22Rv1 (cell line): Measurements from ENCODE around the gene MT1A.

Experiments used
- ZFX ChIP-seq: fragments of 450-650 bp; IDR thresholded peaks from 2 replicates; pipeline ENCODE4 v1.6.1; 2017; ENCODE audit warnings: antibody characterized with exemption, borderline replicate concordance
- TF ChIP-seq, protein P1 (sequence below): fragments of 450-650 bp; IDR thresholded peaks from 2 replicates; pipeline ENCODE4 v1.5.1; 2017; ENCODE audit warnings: mild to moderate bottlenecking

GRCh38 chr16:56658327-56658875 is 19.9 kb downstream of the MT1A start:
- TF ChIP-seq, protein P1, sequence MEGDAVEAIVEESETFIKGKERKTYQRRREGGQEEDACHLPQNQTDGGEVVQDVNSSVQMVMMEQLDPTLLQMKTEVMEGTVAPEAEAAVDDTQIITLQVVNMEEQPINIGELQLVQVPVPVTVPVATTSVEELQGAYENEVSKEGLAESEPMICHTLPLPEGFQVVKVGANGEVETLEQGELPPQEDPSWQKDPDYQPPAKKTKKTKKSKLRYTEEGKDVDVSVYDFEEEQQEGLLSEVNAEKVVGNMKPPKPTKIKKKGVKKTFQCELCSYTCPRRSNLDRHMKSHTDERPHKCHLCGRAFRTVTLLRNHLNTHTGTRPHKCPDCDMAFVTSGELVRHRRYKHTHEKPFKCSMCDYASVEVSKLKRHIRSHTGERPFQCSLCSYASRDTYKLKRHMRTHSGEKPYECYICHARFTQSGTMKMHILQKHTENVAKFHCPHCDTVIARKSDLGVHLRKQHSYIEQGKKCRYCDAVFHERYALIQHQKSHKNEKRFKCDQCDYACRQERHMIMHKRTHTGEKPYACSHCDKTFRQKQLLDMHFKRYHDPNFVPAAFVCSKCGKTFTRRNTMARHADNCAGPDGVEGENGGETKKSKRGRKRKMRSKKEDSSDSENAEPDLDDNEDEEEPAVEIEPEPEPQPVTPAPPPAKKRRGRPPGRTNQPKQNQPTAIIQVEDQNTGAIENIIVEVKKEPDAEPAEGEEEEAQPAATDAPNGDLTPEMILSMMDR, result no peak
- no peak for TF ChIP-seq ZFX
